Measurements from ENCODE around the gene HYAL3. TPM values are rescaled to one million over a fixed set of nuclear protein-coding genes. Genes with fewer than 3 reads are reported as not detected.

The HYAL3 gene
- total and polyA plus RNA-seq, 10 donors: 0.73 to 3.8 (median 2.5) TPM

GRCh38 chr3:50261505-50261904 is 37.7 kb downstream of the HYAL3 start:
- no peak for DNase-seq
- peaks cover 0 to 5% (median 0%) of the 10 kb centered on the region in 7 donors for H3K27me3 ChIP-seq (replicated peaks in 1 of 7)
- H3K4me1 ChIP-seq: peaks cover 11 to 85% (median 42%) of the 10 kb centered on the region in 6 donors
- no peak for TF ChIP-seq POLR2AphosphoS5 (IDR thresholded peaks at IDR 0.05)
- TF ChIP-seq POLR2A (IDR thresholded peaks at IDR 0.05): no peak
- TF ChIP-seq CTCF (IDR thresholded peaks at IDR 0.05 in 8 of 11, conservative IDR thresholded peaks at IDR 0.05 in 3 of 11): no peak
- H3K36me3 ChIP-seq: peaks cover 0 to 32% (median 28%) of the 10 kb centered on the region in 6 donors
- intact Hi-C loops (cut with DNase I; ENCODE audit: low total_unique reads): no loop called here
- no peaks in the 10 kb centered on the region for H3K9me3 ChIP-seq
- WGBS, 5 donors: 27 to 86% (median 70%) methylated on average over 1 to 2 of the region's 2 CpGs
- no peak overlapping the region for H3K4me3 ChIP-seq
- peak overlapping the region in 6 of 8 donors; percentile 93 to 99 (median 94) for H3K27ac ChIP-seq

GRCh38 chr3:50260942-50261441 is 38.2 kb downstream of the HYAL3 start:
- intact Hi-C loops (cut with DNase I; ENCODE audit: low total_unique reads): no loop called here
- TF ChIP-seq POLR2AphosphoS5 (IDR thresholded peaks at IDR 0.05) (no peak), CTCF (IDR thresholded peaks at IDR 0.05 in 8 of 11, conservative IDR thresholded peaks at IDR 0.05 in 3 of 11) (no peak), POLR2A (IDR thresholded peaks at IDR 0.05) (no peak)
- H3K4me1 ChIP-seq: peaks cover 11 to 86% (median 45%) of the 10 kb centered on the region in 6 donors

GRCh38 chr3:50260027-50260941 is 38.9 kb downstream of the HYAL3 start:
- Histone ChIP-seq H3K27me3 (replicated peaks in 1 of 7) (no peaks in the 10 kb centered on the region), H3K9me3 (no peaks in the 10 kb centered on the region), H3K36me3 (peaks cover 0 to 44% (median 40%) of the 10 kb centered on the region in 6 donors), H3K4me3 (peak overlapping the region in 7 of 8 donors; percentile 29 to 68 (median 40)), H3K4me1 (peaks cover 12 to 86% (median 49%) of the 10 kb centered on the region in 6 donors), H3K27ac (peak overlapping the region; percentile 88 to 99 (median 94))
- peak; percentile 99 for DNase-seq
- intact Hi-C loops (cut with DNase I; ENCODE audit: low total_unique reads): no loop called here
- 2 to 7% (median 3%) methylated on average over 23 to 70 of the region's 70 CpGs for WGBS, 5 donors
- peak; percentile 95 to 100 (median 99) for TF ChIP-seq CTCF (IDR thresholded peaks at IDR 0.05 in 8 of 11, conservative IDR thresholded peaks at IDR 0.05 in 3 of 11)
- TF ChIP-seq POLR2A (IDR thresholded peaks at IDR 0.05): peak in 1 of 3 donors; percentile 4
- TF ChIP-seq POLR2AphosphoS5 (IDR thresholded peaks at IDR 0.05): peak; percentile 89 to 93 (median 91)

More at GRCh38 chr3:50260942-50261441, 38.2 kb downstream of the HYAL3 start:
- DNase-seq: peak; percentile 77
- Histone ChIP-seq H3K9me3 (no peaks in the 10 kb centered on the region), H3K27me3 (replicated peaks in 1 of 7) (peaks cover 0 to under 1% (median 0%) of the 10 kb centered on the region in 7 donors), H3K27ac (peak overlapping the region; percentile 88 to 99 (median 94)), H3K4me3 (peak overlapping the region in 4 of 8 donors; percentile 38 to 68 (median 44)), H3K36me3 (peaks cover 0 to 37% (median 33%) of the 10 kb centered on the region in 6 donors)
- WGBS, 5 donors: 64 to 86% (median 80%) methylated on average over 5 of the region's 5 CpGs
